ENCODE measurements around the gene PTPRN2. TPM values are rescaled to one million over a fixed set of nuclear protein-coding genes. Genes with fewer than 3 reads are reported as not detected.

The PTPRN2 gene
- total and polyA plus RNA-seq, 2 donors (not counting 3 experiments of a cell fraction or from before 2014, with no cell fraction given) = 0.62 to 0.88 TPM

GRCh38 chr7:157662110-157662791 lies 925.4 kb downstream of the PTPRN2 start:
- H3K9me3 ChIP-seq (replicated peaks; ENCODE audit: control insufficient read depth, insufficient read depth, low read length) = peaks cover 6% of the 10 kb centered on the region
- no peak overlapping the region for H3K27ac ChIP-seq (ENCODE audit: insufficient read depth, low read depth, low read length)
- no peak overlapping the region for H3K4me3 ChIP-seq (replicated peaks in 1 of 3; ENCODE audit: insufficient read depth in 1 of 3, low read depth in 1 of 3, low read length in 3 of 3)
- no peak for DNase-seq (ENCODE audit: low read depth, low spot score)
- no peaks in the 10 kb centered on the region for H3K79me2 ChIP-seq (ENCODE audit: control insufficient read depth, insufficient read depth, low read length)
- no peaks in the 10 kb centered on the region for H3K4me1 ChIP-seq (ENCODE audit: control insufficient read depth, extremely low read depth, insufficient read depth, low read length)
- intact Hi-C loops (cut with micrococcal nuclease) = no loop called here
- no peak for FAIRE-seq
- H3K27me3 ChIP-seq (ENCODE audit: control insufficient read depth in 2 of 2, insufficient read depth in 2 of 2, low read length in 2 of 2) = no peaks in the 10 kb centered on the region
- dilution Hi-C loops (cut with MboI; ENCODE audit: extremely low pct_ligation_motif_present, low sequenced_read_pairs) = no loop called here
- no peaks in the 10 kb centered on the region for H3K9me1 ChIP-seq (replicated peaks; ENCODE audit: control insufficient read depth, extremely low read depth, insufficient read depth, low read length)
- POLR2A ChIA-PET = no interaction called here
- BruUV-seq (replicated peaks) = no TSS peak
- H3K9ac ChIP-seq (replicated peaks; ENCODE audit: extremely low read depth, insufficient read depth, low read length) = no peak overlapping the region
- TF ChIP-seq JUN (IDR thresholded peaks at IDR 0.05; ENCODE audit: borderline replicate concordance, insufficient read depth, insufficient read length, low read depth) (no peak), POLR2AphosphoS5 (IDR thresholded peaks at IDR 0.05; ENCODE audit: insufficient read depth, low read depth, low read length) (no peak), MYC (IDR thresholded peaks at IDR 0.05; ENCODE audit: low read depth, low read length) (no peak), FOS (IDR thresholded peaks at IDR 0.05; ENCODE audit: borderline replicate concordance, insufficient read depth, low read length) (no peak), GATA2 (IDR thresholded peaks at IDR 0.05; ENCODE audit: insufficient read depth, insufficient read length, low read depth, low read length) (no peak), CTCF (IDR thresholded peaks at IDR 0.05; ENCODE audit: extremely low read depth in 1 of 2, insufficient read depth in 1 of 2, low read depth in 1 of 2, low read length in 2 of 2) (no peak), EZH2 (IDR thresholded peaks at IDR 0.05; ENCODE audit: borderline replicate concordance, low read depth, low read length, severe bottlenecking) (no peak), MAX (IDR thresholded peaks at IDR 0.05; ENCODE audit: insufficient read depth, insufficient read length) (no peak), POLR2A (IDR thresholded peaks at IDR 0.05; ENCODE audit: low read depth, low read length) (no peak)
- H3K4me2 ChIP-seq (ENCODE audit: insufficient read depth, low read length) = no peak overlapping the region
- no peak overlapping the region for H2AFZ ChIP-seq (ENCODE audit: low read depth, low read length)
- H4K20me1 ChIP-seq (replicated peaks; ENCODE audit: control insufficient read depth, extremely low read depth, insufficient read depth, low read length) = no peaks in the 10 kb centered on the region
- CTCF ChIA-PET = no interaction called here
- no peaks in the 10 kb centered on the region for H3K36me3 ChIP-seq (ENCODE audit: control insufficient read depth in 2 of 2, extremely low read depth in 1 of 2, insufficient read depth in 2 of 2, low read length in 2 of 2)

Measured in endothelial cell of umbilical vein (primary cell).